Duodenal mucosa (tissue), 2 donors: ENCODE measurements around the gene NPAS3.
A peak's percentile ranks its signal among the peaks of the same experiment; 100 is the strongest.

Experiments used
- H3K27ac ChIP-seq: one replicate; pipeline ENCODE4 v1.7.0; 2013; ENCODE audit warnings: low read depth, low read length
- H3K27me3 ChIP-seq, 2 donors: one replicate each; pipeline ENCODE4 v1.7.0; 2013; ENCODE audit warnings: low read length in 2 of 2, control low read depth in 1 of 2; ENCODE audit not compliant: insufficient read depth in 2 of 2, control insufficient read depth in 1 of 2
- H3K36me3 ChIP-seq, 2 donors: one replicate each; pipeline ENCODE4 v1.7.0; 2013; ENCODE audit warnings: low read length in 2 of 2, control low read depth in 1 of 2; ENCODE audit not compliant: insufficient read depth in 2 of 2, control insufficient read depth in 1 of 2
- H3K4me1 ChIP-seq, 2 donors: one replicate each; pipeline ENCODE4 v1.7.0; 2013; ENCODE audit warnings: low read length in 2 of 2, control low read depth in 1 of 2; ENCODE audit not compliant: insufficient read depth in 2 of 2, control insufficient read depth in 1 of 2
- H3K4me3 ChIP-seq, 2 donors: one replicate each; pipeline ENCODE4 v1.7.0; 2013; ENCODE audit warnings: low read length in 2 of 2, low read depth in 1 of 2
- H3K9ac ChIP-seq, 2 donors: one replicate each; pipeline ENCODE4 v1.7.0; 2013; ENCODE audit warnings: low read length in 2 of 2, low read depth in 1 of 2
- H3K9me3 ChIP-seq, 2 donors: one replicate each; pipeline ENCODE4 v1.7.0; 2013; ENCODE audit warnings: low read length in 2 of 2, control low read depth in 1 of 2; ENCODE audit not compliant: control insufficient read depth in 1 of 2

Gene NPAS3

GRCh38 chr14:32940066-32940651 is 1.5 kb downstream of the NPAS3 start:
- no peaks in the 10 kb centered on the region for H3K36me3 ChIP-seq
- H3K27ac ChIP-seq = peak overlapping the region; percentile 63
- peaks cover 2 to 12% of the 10 kb centered on the region in 2 donors for H3K4me1 ChIP-seq
- H3K9me3 ChIP-seq = no peaks in the 10 kb centered on the region
- peaks cover 21 to 53% of the 10 kb centered on the region in 2 donors for H3K27me3 ChIP-seq
- H3K4me3 ChIP-seq = peak overlapping the region; percentile 6 to 57
- peak overlapping the region in 1 of 2 donors; percentile 14 for H3K9ac ChIP-seq

- peaks cover 13 to 44% of the 10 kb centered on the region in 2 donors for H3K27me3 ChIP-seq
- H3K4me1 ChIP-seq = peaks cover 0 to 9% of the 10 kb centered on the region in 2 donors
- H3K27ac ChIP-seq = no peak overlapping the region
- H3K9me3 ChIP-seq = no peaks in the 10 kb centered on the region
- H3K36me3 ChIP-seq = no peaks in the 10 kb centered on the region
- H3K9ac ChIP-seq = no peak overlapping the region
- no peak overlapping the region for H3K4me3 ChIP-seq
These were observed 2.3 kb downstream of the NPAS3 start for GRCh38 chr14:32940711-32941667.

GRCh38 chr14:32941668-32942065 is 3.0 kb downstream of the NPAS3 start:
- Histone ChIP-seq H3K9ac (no peak overlapping the region), H3K27me3 (peaks cover 13 to 38% of the 10 kb centered on the region in 2 donors), H3K9me3 (no peaks in the 10 kb centered on the region), H3K36me3 (no peaks in the 10 kb centered on the region), H3K4me3 (no peak overlapping the region), H3K27ac (no peak overlapping the region), H3K4me1 (peaks cover 0 to 9% of the 10 kb centered on the region in 2 donors)

- no peaks in the 10 kb centered on the region for H3K9me3 ChIP-seq
- no peaks in the 10 kb centered on the region for H3K36me3 ChIP-seq
- no peaks in the 10 kb centered on the region for H3K4me1 ChIP-seq
- no peak overlapping the region for H3K4me3 ChIP-seq
- H3K27me3 ChIP-seq = peaks cover 0 to 5% of the 10 kb centered on the region in 2 donors
- H3K9ac ChIP-seq = no peak overlapping the region
- H3K27ac ChIP-seq = no peak overlapping the region
These were observed 8.4 kb downstream of the NPAS3 start for GRCh38 chr14:32947081-32947480.

GRCh38 chr14:32947792-32948191 is 9.1 kb downstream of the NPAS3 start:
- no peak overlapping the region for H3K4me3 ChIP-seq
- H3K27me3 ChIP-seq = peaks cover 0 to 5% of the 10 kb centered on the region in 2 donors
- H3K27ac ChIP-seq = no peak overlapping the region
- H3K9me3 ChIP-seq = no peaks in the 10 kb centered on the region
- no peaks in the 10 kb centered on the region for H3K36me3 ChIP-seq
- H3K9ac ChIP-seq = no peak overlapping the region
- H3K4me1 ChIP-seq = no peaks in the 10 kb centered on the region

GRCh38 chr14:32950584-32950983 is 11.9 kb downstream of the NPAS3 start:
- Histone ChIP-seq H3K9ac (no peak overlapping the region), H3K27me3 (no peaks in the 10 kb centered on the region), H3K36me3 (no peaks in the 10 kb centered on the region), H3K9me3 (no peaks in the 10 kb centered on the region), H3K4me1 (no peaks in the 10 kb centered on the region), H3K4me3 (no peak overlapping the region), H3K27ac (no peak overlapping the region)

DNA sequence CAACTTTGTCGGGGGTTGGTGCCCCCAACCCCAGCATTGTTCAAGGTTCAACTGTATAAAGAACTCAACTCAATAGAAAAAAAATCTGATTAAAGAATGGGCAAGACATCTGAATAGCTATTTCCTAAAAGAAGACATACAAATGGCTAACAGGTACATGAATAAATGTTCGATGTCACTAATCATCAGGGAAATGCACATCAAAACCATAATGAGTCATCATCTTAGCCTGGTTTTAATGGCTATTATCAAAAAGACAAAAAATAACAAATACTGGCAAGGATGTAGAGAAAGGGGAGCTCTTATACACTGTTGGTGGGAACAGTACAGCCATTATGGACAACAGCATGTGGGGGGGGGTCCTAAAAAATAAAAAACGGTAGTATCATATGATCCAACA is 28.7 kb downstream of the NPAS3 start:
- Histone ChIP-seq H3K9me3 (no peaks in the 10 kb centered on the region), H3K27me3 (no peaks in the 10 kb centered on the region), H3K4me3 (no peak overlapping the region), H3K4me1 (no peaks in the 10 kb centered on the region), H3K9ac (no peak overlapping the region), H3K27ac (no peak overlapping the region), H3K36me3 (no peaks in the 10 kb centered on the region)

DNA sequence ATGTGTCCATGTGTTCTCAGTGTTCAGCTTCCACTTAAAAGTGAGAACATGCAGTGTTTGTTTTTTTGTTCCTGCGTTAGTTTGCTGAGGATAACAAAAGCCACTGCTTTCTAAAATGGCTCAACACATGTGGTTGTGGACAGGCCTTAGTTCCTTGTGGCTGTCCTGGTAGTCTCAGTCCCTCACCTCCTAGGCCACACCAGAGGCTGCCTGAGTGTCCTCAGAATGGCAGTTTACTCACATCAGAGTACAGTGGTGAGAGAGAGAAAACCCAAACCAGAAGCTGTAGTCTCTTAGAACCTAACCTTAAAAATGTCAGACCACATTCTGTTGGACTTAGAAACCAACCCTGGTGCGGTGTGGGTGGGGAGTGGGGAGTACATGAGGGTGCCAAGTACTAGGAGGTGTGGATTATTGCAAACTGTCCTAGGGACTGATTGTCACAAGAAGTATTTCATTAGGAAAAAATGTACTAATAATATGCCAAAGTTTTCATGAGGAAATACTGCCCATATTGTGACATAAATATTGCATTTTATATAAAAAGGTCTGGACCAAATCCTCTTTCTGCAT is 30.4 kb downstream of the NPAS3 start:
- no peaks in the 10 kb centered on the region for H3K36me3 ChIP-seq
- H3K27ac ChIP-seq = no peak overlapping the region
- H3K4me1 ChIP-seq = no peaks in the 10 kb centered on the region
- no peak overlapping the region for H3K9ac ChIP-seq
- no peak overlapping the region for H3K4me3 ChIP-seq
- H3K27me3 ChIP-seq = no peaks in the 10 kb centered on the region
- H3K9me3 ChIP-seq = no peaks in the 10 kb centered on the region

GRCh38 chr14:32977913-32978312 is 39.2 kb downstream of the NPAS3 start:
- Histone ChIP-seq H3K4me3 (no peak overlapping the region), H3K9ac (no peak overlapping the region), H3K9me3 (no peaks in the 10 kb centered on the region), H3K27ac (no peak overlapping the region), H3K36me3 (no peaks in the 10 kb centered on the region), H3K27me3 (no peaks in the 10 kb centered on the region), H3K4me1 (no peaks in the 10 kb centered on the region)

- no peaks in the 10 kb centered on the region for H3K36me3 ChIP-seq
- H3K27me3 ChIP-seq = no peaks in the 10 kb centered on the region
- H3K4me1 ChIP-seq = no peaks in the 10 kb centered on the region
- no peak overlapping the region for H3K27ac ChIP-seq
- no peaks in the 10 kb centered on the region for H3K9me3 ChIP-seq
- H3K9ac ChIP-seq = no peak overlapping the region
- no peak overlapping the region for H3K4me3 ChIP-seq
These were observed 40.1 kb downstream of the NPAS3 start for GRCh38 chr14:32978691-32979255.
